Panc1 (cell line): Measurements from ENCODE around the gene METTL25B. TPM values are rescaled to one million over a fixed set of nuclear protein-coding genes. Genes with fewer than 3 reads are reported as not detected.

Source experiments
- ATAC-seq: fragments of 200-7000 bp; cut with Tn5 transposase; 2 replicates; pipeline ENCODE4 v1.9.1; 2020; ENCODE audit warnings: mild to moderate bottlenecking, moderate library complexity
- BruUV-seq: library from RNA; stranded (reverse); fragments of 400-500 nt; replicated peaks from 2 replicates; lab custom pipeline; 2021; lab: Mats Ljungman, UMichigan
- CTCF ChIA-PET: fragments of 300-600 bp; sonication (Branson Sonifier 250); formaldehyde crosslinking; loops from one replicate; lab custom pipeline; 2022; ENCODE audit warnings: antibody characterized with exemption; lab: Charles Lee
- POLR2A ChIA-PET: fragments of 300-600 bp; sonication (Branson Sonifier 250); formaldehyde crosslinking; loops from one replicate; lab custom pipeline; 2022; ENCODE audit warnings: antibody characterized with exemption; lab: Charles Lee
- DNase-seq: peaks from one replicate; pipeline ENCODE4 v3.0.0-alpha.2; 2010; ENCODE audit warnings: low read depth, low spot score
- H3K27ac ChIP-seq: 2 replicates; pipeline ENCODE4 v1.5.1; 2011; ENCODE audit warnings: mild to moderate bottlenecking, low read length, inconsistent platforms
- H3K27me3 ChIP-seq: fragments of 200-500 bp; sonication (Bioruptor generic); 2 replicates; pipeline ENCODE4 v1.6.0; 2014; ENCODE audit warnings: low read length, inconsistent platforms; ENCODE audit not compliant: control insufficient read depth, insufficient read depth
- H3K36me3 ChIP-seq: fragments of 200-500 bp; sonication (Bioruptor generic); 2 replicates; pipeline ENCODE4 v1.5.1; 2014; ENCODE audit warnings: inconsistent platforms, mild to moderate bottlenecking, low read length, moderate library complexity; ENCODE audit not compliant: control insufficient read depth, insufficient read depth
- H3K4me1 ChIP-seq: 2 replicates; pipeline ENCODE4 v1.5.1; 2011; ENCODE audit warnings: inconsistent platforms, mild to moderate bottlenecking, low read length, moderate library complexity; ENCODE audit not compliant: control insufficient read depth, insufficient read depth
- H3K4me3 ChIP-seq, 2 experiments: 2 replicates each; pipeline ENCODE4 v1.5.1; 2011 to 2012; ENCODE audit warnings: low read depth in 2 of 2, low read length in 2 of 2, mild to moderate bottlenecking in 2 of 2, inconsistent platforms in 1 of 2, moderate library complexity in 1 of 2
- H3K9me3 ChIP-seq: fragments of 200-500 bp; sonication (Bioruptor generic); 2 replicates; pipeline ENCODE4 v1.5.1; 2014; ENCODE audit warnings: low read depth, mild to moderate bottlenecking, inconsistent platforms, low read length, moderate library complexity; ENCODE audit not compliant: control insufficient read depth, insufficient read depth
- POLR2AphosphoS5 ChIP-seq: IDR thresholded peaks from 2 replicates; pipeline ENCODE4 v1.6.1; 2012; ENCODE audit warnings: mild to moderate bottlenecking, low read depth, low read length, moderate library complexity
- SIN3A ChIP-seq: IDR thresholded peaks from 2 replicates; pipeline ENCODE4 v1.6.1; 2012; ENCODE audit warnings: low read depth, mild to moderate bottlenecking, low read length, moderate library complexity, borderline replicate concordance; ENCODE audit not compliant: insufficient read depth
- TCF7L2 ChIP-seq: IDR thresholded peaks from 2 replicates; pipeline ENCODE4 v1.6.1; 2011; ENCODE audit warnings: mild to moderate bottlenecking, low read depth, low read length, inconsistent platforms
- in situ Hi-C: cut with HindIII; loops from 2 replicates; pipeline ENCODE4 v1.10.0; 2016; ENCODE audit warnings: low sequenced_read_pairs, low pct_unique_long_range_greater_than_20kb
- intact Hi-C: fragments of 100-400 bp; cut with micrococcal nuclease; formaldehyde crosslinking; loops from one replicate; pipeline ENCODE4 v1.10.0; 2022; ENCODE audit not compliant: unreplicated experiment
- total RNA-seq: library from RNA; stranded (reverse); gene quantifications from one replicate; pipeline ENCODE4 v1.2.1, GENCODE V29; 2021; ENCODE audit not compliant: unreplicated experiment
- TF ChIP-seq, protein P1 (sequence below): fragments of 450-650 bp; IDR thresholded peaks from 2 replicates; pipeline ENCODE4 v1.5.1; 2017; ENCODE audit warnings: mild to moderate bottlenecking
- TF ChIP-seq, protein P2 (sequence below), 2 experiments: IDR thresholded peaks; 2 replicates each; pipeline ENCODE4 v1.6.1; 2011 to 2012; ENCODE audit warnings: low read depth in 2 of 2, control low read depth in 1 of 2, low read length in 1 of 2, mild to moderate bottlenecking in 1 of 2, moderate library complexity in 1 of 2; ENCODE audit not compliant: insufficient read depth in 1 of 2

The METTL25B gene
- total RNA-seq, 1 experiment from 2014 or later = 32.8 TPM

GRCh38 chr1:156711011-156711817 lies 17.1 kb upstream of the METTL25B start:
- Histone ChIP-seq H3K27me3 (no peaks in the 10 kb centered on the region), H3K36me3 (no peaks in the 10 kb centered on the region), H3K27ac (peak overlapping the region; percentile 93), H3K4me1 (peaks cover 65% of the 10 kb centered on the region), H3K9me3 (no peaks in the 10 kb centered on the region), H3K4me3 (no peak overlapping the region)
- in situ Hi-C loops = no loop called here
- TF ChIP-seq, protein P1, sequence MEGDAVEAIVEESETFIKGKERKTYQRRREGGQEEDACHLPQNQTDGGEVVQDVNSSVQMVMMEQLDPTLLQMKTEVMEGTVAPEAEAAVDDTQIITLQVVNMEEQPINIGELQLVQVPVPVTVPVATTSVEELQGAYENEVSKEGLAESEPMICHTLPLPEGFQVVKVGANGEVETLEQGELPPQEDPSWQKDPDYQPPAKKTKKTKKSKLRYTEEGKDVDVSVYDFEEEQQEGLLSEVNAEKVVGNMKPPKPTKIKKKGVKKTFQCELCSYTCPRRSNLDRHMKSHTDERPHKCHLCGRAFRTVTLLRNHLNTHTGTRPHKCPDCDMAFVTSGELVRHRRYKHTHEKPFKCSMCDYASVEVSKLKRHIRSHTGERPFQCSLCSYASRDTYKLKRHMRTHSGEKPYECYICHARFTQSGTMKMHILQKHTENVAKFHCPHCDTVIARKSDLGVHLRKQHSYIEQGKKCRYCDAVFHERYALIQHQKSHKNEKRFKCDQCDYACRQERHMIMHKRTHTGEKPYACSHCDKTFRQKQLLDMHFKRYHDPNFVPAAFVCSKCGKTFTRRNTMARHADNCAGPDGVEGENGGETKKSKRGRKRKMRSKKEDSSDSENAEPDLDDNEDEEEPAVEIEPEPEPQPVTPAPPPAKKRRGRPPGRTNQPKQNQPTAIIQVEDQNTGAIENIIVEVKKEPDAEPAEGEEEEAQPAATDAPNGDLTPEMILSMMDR = no peak
- TF ChIP-seq TCF7L2 (no peak), POLR2AphosphoS5 (no peak), SIN3A (no peak)
- TF ChIP-seq, protein P2, sequence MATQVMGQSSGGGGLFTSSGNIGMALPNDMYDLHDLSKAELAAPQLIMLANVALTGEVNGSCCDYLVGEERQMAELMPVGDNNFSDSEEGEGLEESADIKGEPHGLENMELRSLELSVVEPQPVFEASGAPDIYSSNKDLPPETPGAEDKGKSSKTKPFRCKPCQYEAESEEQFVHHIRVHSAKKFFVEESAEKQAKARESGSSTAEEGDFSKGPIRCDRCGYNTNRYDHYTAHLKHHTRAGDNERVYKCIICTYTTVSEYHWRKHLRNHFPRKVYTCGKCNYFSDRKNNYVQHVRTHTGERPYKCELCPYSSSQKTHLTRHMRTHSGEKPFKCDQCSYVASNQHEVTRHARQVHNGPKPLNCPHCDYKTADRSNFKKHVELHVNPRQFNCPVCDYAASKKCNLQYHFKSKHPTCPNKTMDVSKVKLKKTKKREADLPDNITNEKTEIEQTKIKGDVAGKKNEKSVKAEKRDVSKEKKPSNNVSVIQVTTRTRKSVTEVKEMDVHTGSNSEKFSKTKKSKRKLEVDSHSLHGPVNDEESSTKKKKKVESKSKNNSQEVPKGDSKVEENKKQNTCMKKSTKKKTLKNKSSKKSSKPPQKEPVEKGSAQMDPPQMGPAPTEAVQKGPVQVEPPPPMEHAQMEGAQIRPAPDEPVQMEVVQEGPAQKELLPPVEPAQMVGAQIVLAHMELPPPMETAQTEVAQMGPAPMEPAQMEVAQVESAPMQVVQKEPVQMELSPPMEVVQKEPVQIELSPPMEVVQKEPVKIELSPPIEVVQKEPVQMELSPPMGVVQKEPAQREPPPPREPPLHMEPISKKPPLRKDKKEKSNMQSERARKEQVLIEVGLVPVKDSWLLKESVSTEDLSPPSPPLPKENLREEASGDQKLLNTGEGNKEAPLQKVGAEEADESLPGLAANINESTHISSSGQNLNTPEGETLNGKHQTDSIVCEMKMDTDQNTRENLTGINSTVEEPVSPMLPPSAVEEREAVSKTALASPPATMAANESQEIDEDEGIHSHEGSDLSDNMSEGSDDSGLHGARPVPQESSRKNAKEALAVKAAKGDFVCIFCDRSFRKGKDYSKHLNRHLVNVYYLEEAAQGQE (IDR thresholded peaks at IDR 0.05; ENCODE audit: insufficient read depth in 1 of 2, low read depth in 2 of 2, low read length in 1 of 2) = no peak
- ChIA-PET POLR2A (interaction anchor here (0.5 to 1.6 kb wide), 3 partner anchors 17 to 31 kb away, joined by 3 to 5 read pairs (median 4); partner anchors contain the start of genes ISG20L2 and METTL25B), CTCF (interaction anchor here (0.8 to 4.0 kb wide), 4 partner anchors 11 to 22 kb away, joined by 4 to 29 read pairs (median 7); no protein-coding TSS in a partner anchor)
- DNase-seq (no peak), ATAC-seq (no peak)
- no TSS peak for BruUV-seq
- intact Hi-C loops = no loop called here

- no peak for TF ChIP-seq TCF7L2
- TF ChIP-seq, protein P1 = no peak
- TF ChIP-seq, protein P2 (IDR thresholded peaks at IDR 0.05; ENCODE audit: insufficient read depth in 1 of 2, low read depth in 2 of 2, low read length in 1 of 2) = no peak
- TF ChIP-seq SIN3A = no peak
- TF ChIP-seq POLR2AphosphoS5 = no peak
- CTCF ChIA-PET = interaction anchor here (0.6 to 4.0 kb wide), 2 partner anchors 10 to 23 kb away, joined by 3 to 29 read pairs; no protein-coding TSS in a partner anchor
- POLR2A ChIA-PET = interaction anchor here (1.0 to 1.6 kb wide), 2 partner anchors 9 to 16 kb away, joined by 3 to 5 read pairs; partner anchors contain the start of genes ISG20L2 and METTL25B
- Histone ChIP-seq H3K27ac (peak overlapping the region; percentile 88), H3K36me3 (no peaks in the 10 kb centered on the region), H3K27me3 (no peaks in the 10 kb centered on the region), H3K4me1 (peaks cover 53% of the 10 kb centered on the region), H3K9me3 (no peaks in the 10 kb centered on the region), H3K4me3 (no peak overlapping the region)
- in situ Hi-C loops = no loop called here
- DNase-seq = no peak
- no peak for ATAC-seq
- no TSS peak for BruUV-seq
- intact Hi-C loops = no loop called here
Observed at GRCh38 chr1:156712626-156713025, 15.6 kb upstream of the METTL25B start.
